Epithelial cell of esophagus (primary cell): Measurements from ENCODE around the gene EPHA4.

Source experiments
- DNase-seq: peaks from one replicate; pipeline ENCODE4 v3.0.0; 2010; ENCODE audit warnings: low read depth
- H3K4me3 ChIP-seq: 2 replicates; pipeline ENCODE4 v1.5.1; 2011; ENCODE audit warnings: mild to moderate bottlenecking, low read length, control low read depth
- CTCF ChIP-seq: IDR thresholded peaks from 2 replicates; pipeline ENCODE4 v1.5.1; 2011; ENCODE audit warnings: low read depth, mild to moderate bottlenecking, low read length, control low read depth, inconsistent platforms; ENCODE audit not compliant: insufficient read depth; ENCODE audit errors: missing control alignments

Gene EPHA4

GRCh38 chr2:221610255-221610654 is 38.2 kb upstream of the EPHA4 start:
- no peak for DNase-seq
- H3K4me3 ChIP-seq = no peak overlapping the region
- TF ChIP-seq CTCF = no peak

DNA sequence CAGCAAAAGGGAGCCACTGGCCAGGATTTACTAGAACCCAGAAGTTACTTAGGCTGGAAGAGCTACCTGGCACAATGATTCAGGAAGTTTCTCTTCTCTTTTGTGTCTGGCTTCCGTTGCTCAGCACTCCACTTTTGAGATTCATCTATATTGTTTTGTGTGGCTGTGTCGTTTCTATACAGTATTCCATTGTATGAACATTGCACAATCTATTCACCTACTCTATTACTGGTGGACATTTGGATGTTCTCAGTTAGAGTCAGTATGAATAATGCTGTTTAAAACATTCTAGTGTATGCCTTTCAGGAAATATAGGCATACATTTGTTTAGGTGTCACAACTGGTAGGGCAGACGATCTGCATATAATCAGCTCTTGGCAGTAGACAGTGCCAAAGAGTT is 36.3 kb upstream of the EPHA4 start:
- no peak overlapping the region for H3K4me3 ChIP-seq
- TF ChIP-seq CTCF = no peak
- DNase-seq = no peak

DNA sequence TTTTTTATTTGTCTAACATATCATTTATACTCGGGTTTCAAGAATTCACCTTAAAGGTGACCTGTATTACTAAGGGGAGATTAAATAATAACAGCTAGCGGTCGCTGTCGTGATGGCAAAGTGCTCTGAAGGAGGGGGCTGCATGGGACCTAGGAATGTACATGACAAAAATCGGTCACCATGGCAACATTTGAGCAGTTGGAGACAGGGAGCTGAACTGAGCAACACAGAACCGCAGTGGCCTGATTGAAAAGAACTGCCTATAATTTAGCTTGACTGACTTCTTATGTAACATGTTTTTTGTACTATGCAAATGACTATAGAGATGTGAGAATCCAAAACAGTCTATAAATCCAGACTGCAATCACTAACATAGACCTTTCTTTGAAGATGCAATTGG is 34.3 kb upstream of the EPHA4 start:
- no peak overlapping the region for H3K4me3 ChIP-seq
- DNase-seq = no peak
- TF ChIP-seq CTCF = no peak

- no peak for TF ChIP-seq CTCF
- H3K4me3 ChIP-seq = no peak overlapping the region
- DNase-seq = no peak
Observed at GRCh38 chr2:221605751-221606240, 33.7 kb upstream of the EPHA4 start.

GRCh38 chr2:221602938-221603337 is 30.8 kb upstream of the EPHA4 start:
- TF ChIP-seq CTCF = no peak
- H3K4me3 ChIP-seq = no peak overlapping the region
- DNase-seq = no peak

DNA sequence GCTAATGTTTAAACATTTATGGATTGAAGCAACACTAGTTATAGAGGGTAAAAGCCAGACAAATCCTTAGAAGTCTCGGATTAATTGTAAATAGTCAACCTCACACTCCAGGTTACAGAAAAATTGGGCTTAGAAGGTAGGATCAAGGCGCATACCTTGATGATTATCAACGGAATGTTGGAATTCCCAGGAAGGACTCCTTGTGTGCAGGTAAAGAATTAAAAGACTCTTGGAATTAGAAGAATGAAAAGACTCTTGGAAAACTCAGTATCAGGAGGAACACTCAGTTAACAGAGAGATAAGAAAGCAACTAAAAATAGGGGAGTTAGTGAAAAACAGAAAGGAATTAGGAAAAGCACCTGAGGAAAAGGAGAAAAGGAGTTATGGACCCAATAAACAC is 29.3 kb upstream of the EPHA4 start:
- no peak for TF ChIP-seq CTCF
- no peak for DNase-seq
- H3K4me3 ChIP-seq = no peak overlapping the region

GRCh38 chr2:221600388-221600787 is 28.3 kb upstream of the EPHA4 start:
- no peak overlapping the region for H3K4me3 ChIP-seq
- TF ChIP-seq CTCF = no peak
- DNase-seq = no peak
